ENCODE results near the gene ECD. TPM values are rescaled to one million over a fixed set of nuclear protein-coding genes. Genes with fewer than 3 reads are reported as not detected.
A peak's percentile ranks its signal among the peaks of the same experiment; 100 is the strongest.
"Not testable (repeated sequence)": the region's sequence is repeated elsewhere in the genome, so short reads cannot be mapped to it uniquely, and the experiment has no call there.

Gene ECD
- total RNA-seq, 1 donor from 2014 or later, result 15.8 TPM

DNA sequence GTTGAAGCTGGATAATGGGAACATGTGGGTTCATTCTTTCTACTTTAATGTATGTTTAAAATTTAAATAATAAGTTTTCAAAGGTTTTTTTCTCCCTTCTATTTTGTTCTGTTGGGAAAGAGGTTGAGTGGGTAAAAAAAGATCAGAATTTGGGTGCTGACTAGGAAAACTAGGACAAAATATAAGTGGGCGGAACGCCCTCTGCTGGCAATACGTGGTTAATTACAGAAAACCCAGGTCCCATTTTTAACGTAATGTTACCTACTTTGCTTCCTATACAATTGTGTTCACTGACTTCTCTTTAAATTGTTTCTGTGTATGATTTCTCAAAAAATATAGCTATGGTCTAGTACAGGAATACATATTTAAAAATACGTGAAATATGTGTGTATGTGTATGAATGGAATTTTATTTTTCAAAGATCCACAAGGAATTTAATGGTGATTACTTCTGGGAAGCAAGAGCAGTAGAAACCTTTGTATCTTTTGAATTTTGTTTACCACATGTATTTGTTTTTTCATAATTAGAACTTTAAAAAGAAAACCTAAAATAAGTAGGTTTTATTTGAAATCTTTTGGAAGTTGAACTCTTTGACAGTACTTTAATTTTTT lies 8.7 kb downstream of the ECD start:
- H3K4me1 ChIP-seq, result peaks cover 32% of the 10 kb centered on the region
- no peaks in the 10 kb centered on the region for H3K9me3 ChIP-seq (replicated peaks)
- no peak overlapping the region for H3K27ac ChIP-seq (replicated peaks)
- TF ChIP-seq, protein P1, sequence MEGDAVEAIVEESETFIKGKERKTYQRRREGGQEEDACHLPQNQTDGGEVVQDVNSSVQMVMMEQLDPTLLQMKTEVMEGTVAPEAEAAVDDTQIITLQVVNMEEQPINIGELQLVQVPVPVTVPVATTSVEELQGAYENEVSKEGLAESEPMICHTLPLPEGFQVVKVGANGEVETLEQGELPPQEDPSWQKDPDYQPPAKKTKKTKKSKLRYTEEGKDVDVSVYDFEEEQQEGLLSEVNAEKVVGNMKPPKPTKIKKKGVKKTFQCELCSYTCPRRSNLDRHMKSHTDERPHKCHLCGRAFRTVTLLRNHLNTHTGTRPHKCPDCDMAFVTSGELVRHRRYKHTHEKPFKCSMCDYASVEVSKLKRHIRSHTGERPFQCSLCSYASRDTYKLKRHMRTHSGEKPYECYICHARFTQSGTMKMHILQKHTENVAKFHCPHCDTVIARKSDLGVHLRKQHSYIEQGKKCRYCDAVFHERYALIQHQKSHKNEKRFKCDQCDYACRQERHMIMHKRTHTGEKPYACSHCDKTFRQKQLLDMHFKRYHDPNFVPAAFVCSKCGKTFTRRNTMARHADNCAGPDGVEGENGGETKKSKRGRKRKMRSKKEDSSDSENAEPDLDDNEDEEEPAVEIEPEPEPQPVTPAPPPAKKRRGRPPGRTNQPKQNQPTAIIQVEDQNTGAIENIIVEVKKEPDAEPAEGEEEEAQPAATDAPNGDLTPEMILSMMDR (IDR thresholded peaks at IDR 0.05; ENCODE audit: borderline replicate concordance), result peak; percentile 82
- intact Hi-C loops (cut with micrococcal nuclease), result no loop called here
- no peaks in the 10 kb centered on the region for H3K27me3 ChIP-seq (ENCODE audit: low read depth)
- no peak overlapping the region for H3K4me3 ChIP-seq
- H3K36me3 ChIP-seq, result peaks cover 83% of the 10 kb centered on the region
- no peak for DNase-seq

DNA sequence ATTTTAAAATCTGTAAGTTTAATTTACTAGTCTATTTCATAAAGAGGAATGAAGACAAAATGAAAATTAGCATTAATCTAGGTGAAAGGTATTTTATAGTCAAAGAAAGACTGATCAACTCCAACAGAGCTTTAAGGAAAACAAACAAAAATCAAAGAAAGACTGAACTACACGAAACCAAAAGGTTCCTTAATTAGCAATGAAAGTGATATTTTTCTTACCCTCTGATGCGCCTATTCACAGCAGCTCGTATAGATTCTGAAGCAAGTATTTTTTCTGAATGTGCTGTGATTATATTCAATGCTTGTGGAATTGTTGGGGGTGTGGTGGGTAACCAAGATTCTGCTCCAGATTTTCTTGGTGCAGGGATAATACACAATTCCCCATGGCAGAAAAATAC lies 11.8 kb downstream of the ECD start:
- intact Hi-C loops (cut with micrococcal nuclease), result no loop called here
- TF ChIP-seq, protein P1 (IDR thresholded peaks at IDR 0.05; ENCODE audit: borderline replicate concordance), result no peak
- no peak for DNase-seq
- Histone ChIP-seq H3K4me3 (no peak overlapping the region), H3K27ac (replicated peaks) (no peak overlapping the region), H3K36me3 (peaks cover 84% of the 10 kb centered on the region), H3K9me3 (replicated peaks) (no peaks in the 10 kb centered on the region), H3K27me3 (ENCODE audit: low read depth) (no peaks in the 10 kb centered on the region), H3K4me1 (peaks cover 5% of the 10 kb centered on the region)

DNA sequence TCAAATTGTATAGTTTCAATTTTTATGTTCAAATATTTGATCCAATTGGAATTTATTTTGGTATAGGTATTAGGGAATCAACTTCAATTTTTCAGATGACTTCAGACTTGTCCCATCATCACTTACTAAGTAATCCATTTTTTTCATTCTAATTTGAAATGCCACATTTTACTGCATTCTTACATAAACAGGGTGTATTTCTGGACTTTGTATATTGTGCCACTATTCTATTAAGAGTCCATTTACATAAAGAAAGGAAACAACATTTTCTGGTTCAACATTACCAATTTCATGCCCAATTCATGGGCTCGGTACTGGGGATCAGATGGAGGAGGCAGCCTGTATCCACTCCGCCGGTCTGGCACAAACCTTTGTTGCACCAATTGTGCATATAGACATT lies 15.8 kb downstream of the ECD start:
- intact Hi-C loops (cut with micrococcal nuclease), result no loop called here
- Histone ChIP-seq H3K4me3 (no peak overlapping the region), H3K27me3 (ENCODE audit: low read depth) (no peaks in the 10 kb centered on the region), H3K9me3 (replicated peaks) (no peaks in the 10 kb centered on the region), H3K4me1 (no peaks in the 10 kb centered on the region), H3K36me3 (peaks cover 84% of the 10 kb centered on the region), H3K27ac (replicated peaks) (no peak overlapping the region)
- no peak for DNase-seq
- TF ChIP-seq, protein P1 (IDR thresholded peaks at IDR 0.05; ENCODE audit: borderline replicate concordance), result no peak

DNA sequence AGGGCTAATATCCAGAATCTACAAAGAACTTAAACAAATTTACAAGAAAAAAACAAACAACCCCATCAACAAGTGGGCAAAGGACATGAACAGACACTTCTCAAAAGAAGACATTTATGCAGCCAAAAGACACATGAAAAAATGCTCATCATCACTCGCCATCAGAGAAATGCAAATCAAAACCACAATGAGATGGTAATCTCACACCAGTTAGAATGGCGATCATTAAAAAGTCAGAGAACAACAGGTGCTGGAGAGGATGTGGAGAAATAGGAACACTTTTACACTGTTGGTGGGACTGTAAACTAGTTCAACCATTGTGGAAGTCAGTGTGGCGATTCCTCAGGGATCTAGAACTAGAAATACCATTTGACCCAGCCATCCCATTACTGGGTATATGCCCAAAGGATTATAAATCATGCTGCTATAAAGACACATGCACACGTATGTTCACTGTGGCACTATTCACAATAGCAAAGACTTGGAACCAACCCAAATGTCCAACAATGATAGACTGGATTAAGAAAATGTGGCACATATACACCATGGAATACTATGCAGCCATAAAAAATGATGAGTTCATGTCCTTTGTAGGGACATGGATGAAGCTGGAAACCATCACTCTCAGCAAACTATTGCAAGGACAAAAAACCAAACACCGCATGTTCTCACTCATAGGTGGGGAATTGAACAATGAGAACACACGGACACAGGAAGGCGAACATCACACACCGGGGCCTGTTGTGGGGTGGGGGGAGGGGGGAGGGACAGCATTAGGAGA lies 17.0 kb downstream of the ECD start:
- H3K4me1 ChIP-seq; H3K4me3 ChIP-seq; H3K9me3 ChIP-seq (replicated peaks); intact Hi-C loops (cut with micrococcal nuclease); H3K27me3 ChIP-seq (ENCODE audit: low read depth); DNase-seq; H3K27ac ChIP-seq (replicated peaks): not testable (repeated sequence)
- H3K36me3 ChIP-seq, result peaks cover 84% of the 10 kb centered on the region

DNA sequence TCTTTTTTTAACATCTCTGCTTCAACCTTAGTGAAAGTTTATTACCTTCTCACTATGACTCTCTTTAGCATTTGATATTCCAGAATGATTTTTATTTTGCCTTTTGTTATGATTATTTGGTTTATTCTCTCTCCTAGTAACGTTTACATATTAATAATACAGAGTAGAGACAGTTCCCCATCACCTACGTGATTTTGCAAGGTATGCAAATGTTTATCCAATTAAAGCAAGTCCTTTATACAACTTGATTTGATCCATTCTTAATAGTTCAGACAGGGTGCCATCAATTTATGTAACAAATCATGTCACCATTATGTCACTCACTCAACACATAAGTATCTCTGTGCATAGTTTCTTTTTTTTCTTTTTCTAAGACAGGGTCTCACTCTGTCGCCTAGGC lies 26.2 kb downstream of the ECD start:
- H3K9me3 ChIP-seq (replicated peaks), result no peaks in the 10 kb centered on the region
- intact Hi-C loops (cut with micrococcal nuclease), result no loop called here
- H3K4me3 ChIP-seq, result no peak overlapping the region
- H3K36me3 ChIP-seq, result peaks cover 100% of the 10 kb centered on the region
- no peak overlapping the region for H3K27ac ChIP-seq (replicated peaks)
- no peaks in the 10 kb centered on the region for H3K27me3 ChIP-seq (ENCODE audit: low read depth)
- TF ChIP-seq, protein P1 (IDR thresholded peaks at IDR 0.05; ENCODE audit: borderline replicate concordance), result no peak
- H3K4me1 ChIP-seq, result no peaks in the 10 kb centered on the region
- DNase-seq, result no peak

DNA sequence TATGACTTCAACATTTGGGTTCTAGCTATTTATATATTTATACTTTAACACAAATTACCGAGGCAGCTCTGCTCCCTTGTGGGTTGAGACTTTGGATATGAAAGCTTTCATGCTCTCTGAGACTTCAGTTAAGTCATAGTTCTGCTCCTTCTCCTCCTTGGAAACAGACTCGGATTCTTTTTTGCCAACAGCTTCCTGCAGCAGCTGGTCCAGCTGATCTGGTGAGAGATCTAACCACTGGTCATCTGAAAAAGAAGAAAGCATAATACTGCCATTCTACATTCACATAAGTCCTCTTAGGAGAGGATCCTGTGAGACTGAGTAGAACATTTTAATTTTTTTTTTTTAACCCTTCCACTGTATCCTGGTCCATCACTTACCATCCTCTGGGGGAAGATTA lies 28.6 kb downstream of the ECD start:
- no peak for DNase-seq
- H3K27me3 ChIP-seq (ENCODE audit: low read depth), result no peaks in the 10 kb centered on the region
- no peak overlapping the region for H3K27ac ChIP-seq (replicated peaks)
- H3K4me3 ChIP-seq, result no peak overlapping the region
- peaks cover 100% of the 10 kb centered on the region for H3K36me3 ChIP-seq
- H3K4me1 ChIP-seq, result no peaks in the 10 kb centered on the region
- H3K9me3 ChIP-seq (replicated peaks), result no peaks in the 10 kb centered on the region
- intact Hi-C loops (cut with micrococcal nuclease), result no loop called here
- TF ChIP-seq, protein P1 (IDR thresholded peaks at IDR 0.05; ENCODE audit: borderline replicate concordance), result no peak

Data from left ventricle myocardium inferior (tissue), 1 donor.